Measurements from ENCODE around the gene RALGPS1. TPM values are rescaled to one million over a fixed set of nuclear protein-coding genes. Genes with fewer than 3 reads are reported as not detected.

RALGPS1 gene
- total and polyA plus RNA-seq, 2 of the 8 experiments (the other 6 are each of a cell fraction or from before 2014, with no cell fraction given): 20.0 to 23.5 TPM

- Histone ChIP-seq H3K18ac (ENCODE audit: extremely low read depth, low read length) (no peak overlapping the region), H4K8ac (ENCODE audit: extremely low read depth, insufficient read depth, low read length) (no peak overlapping the region), H2BK12ac (ENCODE audit: low read depth, low read length) (no peak overlapping the region), H3K36me3 (ENCODE audit: control insufficient read depth in 2 of 4, insufficient read depth in 4 of 4, low read length in 3 of 4) (peaks cover 4 to 17% (median 13%) of the 10 kb centered on the region in 4 experiments; a peak in 5 of 8 replicates), H2AFZ (ENCODE audit: low read length) (no peak overlapping the region), H2BK120ac (replicated peaks; ENCODE audit: low read depth, low read length) (no peak overlapping the region), H4K91ac (replicated peaks; ENCODE audit: insufficient read length, low read length) (no peak overlapping the region), H4K20me1 (replicated peaks in 1 of 2; ENCODE audit: control insufficient read depth in 1 of 2, insufficient read depth in 2 of 2, low read length in 2 of 2) (peaks cover 4 to 8% of the 10 kb centered on the region in 2 experiments), H3K14ac (ENCODE audit: insufficient read length) (no peak overlapping the region), H2BK5ac (ENCODE audit: low read depth, low read length) (no peak overlapping the region), H2BK20ac (ENCODE audit: low read length) (no peak overlapping the region), H3K4me1 (replicated peaks in 1 of 4; ENCODE audit: control insufficient read depth in 3 of 4, insufficient read depth in 4 of 4, low read length in 3 of 4) (no peaks in the 10 kb centered on the region; a peak in 1 of 7 replicates), H2BK15ac (ENCODE audit: low read length) (no peak overlapping the region), H3K27me3 (replicated peaks in 1 of 4; ENCODE audit: control insufficient read depth in 3 of 4, extremely low read depth in 1 of 4, insufficient read depth in 3 of 4, low read length in 3 of 4) (no peaks in the 10 kb centered on the region), H3K79me2 (ENCODE audit: control insufficient read depth in 1 of 2, insufficient read depth in 2 of 2, low read length in 2 of 2) (peaks cover 0 to 43% of the 10 kb centered on the region in 2 experiments; a peak in 2 of 4 replicates), H3K23ac (ENCODE audit: insufficient read length) (no peak overlapping the region), H3K9ac (replicated peaks in 1 of 4; ENCODE audit: extremely low read depth in 1 of 4, low read depth in 3 of 4, low read length in 3 of 4) (no peak overlapping the region), H3K79me1 (ENCODE audit: low read depth, low read length) (peaks cover 5% of the 10 kb centered on the region), H3K27ac (ENCODE audit: low read depth, low read length) (no peak overlapping the region), H2AK5ac (ENCODE audit: low read depth, low read length) (no peak overlapping the region), H3K4ac (replicated peaks; ENCODE audit: insufficient read length, low read depth, low read length) (no peak overlapping the region), H3K4me3 (ENCODE audit: extremely low read depth in 1 of 4, insufficient read depth in 2 of 4, low read depth in 3 of 4, low read length in 4 of 4) (no peak overlapping the region), H3K9me3 (ENCODE audit: insufficient read depth in 2 of 2, low read depth in 1 of 2, low read length in 1 of 2) (no peaks in the 10 kb centered on the region), H3K23me2 (ENCODE audit: low read depth, low read length) (no peaks in the 10 kb centered on the region), H4K5ac (ENCODE audit: insufficient read length, low read depth, low read length) (no peak overlapping the region), H3K56ac (replicated peaks; ENCODE audit: insufficient read length, low read depth, low read length) (no peak overlapping the region), H3K4me2 (ENCODE audit: insufficient read depth in 1 of 2, low read depth in 2 of 2, low read length in 2 of 2) (no peak overlapping the region)
- FAIRE-seq (no peak), DNase-seq (ENCODE audit: low read depth in 1 of 2, low spot score in 2 of 2) (no peak)
- CTCF ChIA-PET (ENCODE audit: partially characterized antibody): interaction anchor here (1.5 kb wide), 1 partner anchor 17 kb away, joined by 3 read pairs; no protein-coding TSS in a partner anchor
- no peak for TF ChIP-seq TAF7 (optimal IDR thresholded peaks at IDR 0.05; ENCODE audit: borderline replicate concordance, low read depth, low read length)
- TF ChIP-seq BCL11A (IDR thresholded peaks at IDR 0.05; ENCODE audit: low read depth in 2 of 2, low read length in 2 of 2): no peak
- no peak for TF ChIP-seq E2F6 (IDR thresholded peaks at IDR 0.05)
- TF ChIP-seq NANOG (IDR thresholded peaks at IDR 0.05; ENCODE audit: insufficient read depth, low read depth, low read length, poor library complexity, severe bottlenecking): no peak
- no peak for TF ChIP-seq TCF12 (IDR thresholded peaks at IDR 0.05; ENCODE audit: low read depth, low read length)
- POLR2A ChIA-PET (ENCODE audit: partially characterized antibody): no interaction called here
- WGBS, 2 experiments (ENCODE audit: extremely low coverage in 1 of 2, insufficient coverage in 1 of 2, insufficient read length in 1 of 2, insufficient replicate concordance in 2 of 2, low coverage in 1 of 2, low lambda C conversion rate in 2 of 2, missing lambda C conversion rate in 1 of 2): 84% methylated on average over 3 of the region's 4 CpGs; no CpG with 5 or more reads in 1 of the 2 experiments
Observed at GRCh38 chr9:126875756-126876510, 38.6 kb upstream of the RALGPS1 start.

Data from H1 (cell line).